ENCODE measurements around the gene GLTP.

- TF ChIP-seq CTCF (IDR thresholded peaks at IDR 0.05) (no peak), POLR2A (IDR thresholded peaks at IDR 0.05) (no peak)
These were observed 52.5 kb downstream of the GLTP start for GRCh38 chr12:109827566-109828550.

All from heart left ventricle (tissue), 13 donors.